A549 (cell line): ENCODE data around the gene ATP10D. TPM values are rescaled to one million over a fixed set of nuclear protein-coding genes. Genes with fewer than 3 reads are reported as not detected.

Experiments
- ATAC-seq, 2 experiments: fragments of 200-7000 bp in 1 of 2; fragments of >200 bp in 1 of 2; cut with Nextera tagmentation in 1 of 2; cut with Tn5 transposase in 1 of 2; 3 replicates each; pipeline versions ENCODE4 v1.8.0 to v1.9.1; 2018 to 2020; ENCODE audit warnings: mild to moderate bottlenecking in 1 of 2, moderate library complexity in 1 of 2
- CTCF ChIA-PET: fragments of 300-600 bp; sonication (Branson Sonifier 250); formaldehyde crosslinking; extraction: SDS; loops from one replicate; lab custom pipeline; 2021; ENCODE audit warnings: antibody characterized with exemption, inconsistent platforms; lab: Yijun Ruan, JAX
- POLR2A ChIA-PET: fragments of 350-600 bp; formaldehyde crosslinking; extraction: SDS; loops from one replicate; lab custom pipeline; 2021; ENCODE audit warnings: antibody characterized with exemption, inconsistent platforms; lab: Yijun Ruan, JAX
- DNase-seq, 2 experiments: peaks; one replicate each; pipeline versions ENCODE4 v3.0.0 to v3.0.0-alpha.2; 2011 to 2016; ENCODE audit warnings: low read depth in 1 of 2, low spot score in 1 of 2
- FAIRE-seq: peaks from 2 replicates; lab custom pipeline; 2011; peaks lifted over from hg19 to GRCh38; lab: Jason Lieb, UNC
- H3K27ac ChIP-seq, 2 experiments: fragments of >200 bp; sonication (Bioruptor Twin); formaldehyde crosslinking; 3 replicates each; pipeline ENCODE4 v1.5.1; 2016 to 2017
- H3K4me1 ChIP-seq: fragments of >200 bp; sonication (Bioruptor Twin); formaldehyde crosslinking; 3 replicates; pipeline ENCODE4 v1.6.1; 2016
- H3K4me2 ChIP-seq: fragments of >200 bp; sonication (Bioruptor Twin); formaldehyde crosslinking; 3 replicates; pipeline ENCODE4 v1.6.1; 2016
- H3K4me3 ChIP-seq: fragments of >200 bp; sonication (Bioruptor Twin); formaldehyde crosslinking; 3 replicates; pipeline ENCODE4 v1.5.1; 2016
- H3K9me3 ChIP-seq: fragments of >200 bp; sonication (Bioruptor Twin); formaldehyde crosslinking; 3 replicates; pipeline ENCODE4 v1.6.1; 2016
- CHD4 ChIP-seq: fragments of 200-600 bp; sonication (generic); IDR thresholded peaks from 2 replicates; pipeline ENCODE4 v1.6.1; 2016; ENCODE audit warnings: antibody characterized with exemption, mild to moderate bottlenecking, borderline replicate concordance
- CTCF ChIP-seq: fragments of >200 bp; sonication (Bioruptor Twin); formaldehyde crosslinking; IDR thresholded peaks from 3 replicates; pipeline ENCODE4 v1.5.1; 2016
- EHMT2 ChIP-seq: fragments of 200-600 bp; sonication (generic); IDR thresholded peaks from 2 replicates; pipeline ENCODE4 v1.6.1; 2016; ENCODE audit warnings: antibody characterized with exemption, low read depth, mild to moderate bottlenecking, moderate library complexity
- EP300 ChIP-seq, 2 experiments: fragments of >200 bp; sonication (Bioruptor Twin); formaldehyde crosslinking; IDR thresholded peaks; 2 replicates in 1 of 2; 3 replicates in 1 of 2; pipeline ENCODE4 v1.6.1; 2016 to 2017
- ESRRA ChIP-seq: fragments of 150-350 bp; IDR thresholded peaks from 2 replicates; pipeline ENCODE4 v1.6.1; 2014; ENCODE audit warnings: mild to moderate bottlenecking, low read length, borderline replicate concordance
- FOSB ChIP-seq: fragments of 250-450 bp; sonication (Bioruptor Pico); IDR thresholded peaks from 2 replicates; pipeline ENCODE4 v1.5.0; 2020; ENCODE audit warnings: mild to moderate bottlenecking, moderate library complexity
- FOSL2 ChIP-seq, 2 experiments: fragments of 450-650 bp in 1 of 2; fragments of >200 bp in 1 of 2; sonication (Bioruptor Twin) in 1 of 2; formaldehyde crosslinking; IDR thresholded peaks; 2 replicates each; pipeline versions ENCODE4 v1.5.0 to v1.6.1; 2016 to 2020; ENCODE audit warnings: mild to moderate bottlenecking in 1 of 2, moderate library complexity in 1 of 2
- FOXS1 ChIP-seq: fragments of 250-450 bp; sonication (Bioruptor Pico); IDR thresholded peaks from 2 replicates; pipeline ENCODE4 v1.5.0; 2020; ENCODE audit warnings: mild to moderate bottlenecking, moderate library complexity
- HDAC2 ChIP-seq: fragments of 200-600 bp; sonication (generic); IDR thresholded peaks from 2 replicates; pipeline ENCODE4 v1.6.1; 2016
- HOXB5 ChIP-seq: fragments of 250-450 bp; sonication (Bioruptor Pico); IDR thresholded peaks from 2 replicates; pipeline ENCODE4 v1.5.0; 2020; ENCODE audit warnings: mild to moderate bottlenecking, moderate library complexity
- JUN ChIP-seq, 2 experiments: fragments of >200 bp; sonication (Bioruptor Twin); formaldehyde crosslinking; IDR thresholded peaks; 2 replicates in 1 of 2; 3 replicates in 1 of 2; pipeline ENCODE4 v1.6.1; 2016 to 2017
- NPAS2 ChIP-seq: fragments of 250-450 bp; sonication (Bioruptor Pico); IDR thresholded peaks from 2 replicates; pipeline ENCODE4 v1.8.0; 2022; ENCODE audit warnings: mild to moderate bottlenecking, moderate library complexity, borderline replicate concordance
- RARB ChIP-seq: fragments of 250-450 bp; sonication (Bioruptor Pico); IDR thresholded peaks from 2 replicates; pipeline ENCODE4 v1.8.0; 2021; ENCODE audit warnings: mild to moderate bottlenecking, moderate library complexity
- REST ChIP-seq: fragments of 200-600 bp; sonication (generic); IDR thresholded peaks from 2 replicates; pipeline ENCODE4 v1.6.1; 2016; ENCODE audit warnings: antibody characterized with exemption, mild to moderate bottlenecking, moderate library complexity
- SREBF2 ChIP-seq: fragments of 450-650 bp; IDR thresholded peaks from 2 replicates; pipeline ENCODE4 v1.6.1; 2014; ENCODE audit warnings: mild to moderate bottlenecking, moderate library complexity
- TFCP2L1 ChIP-seq: fragments of 250-450 bp; sonication (Bioruptor Pico); IDR thresholded peaks from 2 replicates; pipeline ENCODE4 v1.5.0; 2021; ENCODE audit warnings: mild to moderate bottlenecking
- WGBS: methylation state at CpG from one replicate; pipeline ENCODE4 v1.1.6; 2017; ENCODE audit errors: missing lambda C conversion rate; 5-methylcytosine and 5-hydroxymethylcytosine counted together
- polyA plus RNA-seq, 4 experiments: library from polyadenylated mRNA; depleted of rRNA in 3 of 4; stranded (reverse); fragments of >200 nt; fragmentation: RNase III in 1 of 4; extraction: RNeasy Plus Mini Kit Qiagen cat#74134 plus additional on column Dnase treatment in 1 of 4; gene quantifications; 2 replicates in 3 of 4; 3 replicates in 1 of 4; pipeline ENCODE4 v1.2.3, GENCODE V29; 2011 to 2017
- TF ChIP-seq, protein P1 (sequence below): IDR thresholded peaks from 2 replicates; pipeline ENCODE4 v1.6.1; 2012; ENCODE audit warnings: low read depth, borderline replicate concordance
- TF ChIP-seq, protein P2 (sequence below): fragments of >200 bp; sonication (Bioruptor Twin); formaldehyde crosslinking; IDR thresholded peaks from 3 replicates; pipeline ENCODE4 v1.6.1; 2016
- TF ChIP-seq, protein P3 (sequence below): fragments of 450-650 bp; IDR thresholded peaks from 2 replicates; pipeline ENCODE4 v1.6.1; 2014; ENCODE audit warnings: antibody characterized with exemption

Gene ATP10D
- polyA plus RNA-seq, 2 of the 4 experiments (the other 2 are of a cell fraction): 2.7 to 6.8 TPM

DNA sequence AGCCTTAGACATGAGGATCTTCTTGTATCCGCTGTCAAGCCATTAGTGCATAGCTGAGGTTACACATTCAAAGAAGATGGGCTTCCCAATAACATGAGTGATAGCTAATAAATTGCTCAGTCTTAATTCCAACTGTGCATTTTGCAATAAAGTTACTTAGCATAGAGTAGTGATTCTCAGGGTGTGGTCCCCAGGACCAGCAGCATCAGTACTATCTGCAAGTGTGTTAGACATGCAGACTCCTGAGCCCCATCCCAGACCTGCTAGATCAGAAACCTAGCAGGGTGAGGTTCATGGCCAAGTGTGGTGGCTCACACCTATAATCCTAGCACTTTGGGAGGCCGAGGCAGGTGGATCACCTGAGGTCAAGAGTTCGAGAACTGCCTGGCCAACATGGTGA, 20.1 kb downstream of the ATP10D start:
- Histone ChIP-seq H3K27ac (no peak overlapping the region), H3K4me2 (no peak overlapping the region), H3K4me3 (no peak overlapping the region), H3K4me1 (no peaks in the 10 kb centered on the region), H3K9me3 (no peaks in the 10 kb centered on the region)
- TF ChIP-seq HOXB5 (CRISPR knock-in tag) (no peak), REST (no peak), SREBF2 (no peak), CTCF (no peak), RARB (CRISPR knock-in tag) (no peak), HDAC2 (no peak), FOSB (CRISPR knock-in tag) (no peak), EP300 (IDR thresholded peaks at IDR 0.05) (no peak), JUN (IDR thresholded peaks at IDR 0.05) (no peak), EHMT2 (no peak), NPAS2 (CRISPR knock-in tag) (no peak), FOXS1 (no peak), TFCP2L1 (CRISPR knock-in tag) (no peak), ESRRA (no peak), CHD4 (no peak)
- TF ChIP-seq, protein P1, sequence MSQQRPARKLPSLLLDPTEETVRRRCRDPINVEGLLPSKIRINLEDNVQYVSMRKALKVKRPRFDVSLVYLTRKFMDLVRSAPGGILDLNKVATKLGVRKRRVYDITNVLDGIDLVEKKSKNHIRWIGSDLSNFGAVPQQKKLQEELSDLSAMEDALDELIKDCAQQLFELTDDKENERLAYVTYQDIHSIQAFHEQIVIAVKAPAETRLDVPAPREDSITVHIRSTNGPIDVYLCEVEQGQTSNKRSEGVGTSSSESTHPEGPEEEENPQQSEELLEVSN: no peak
- TF ChIP-seq, protein P2, sequence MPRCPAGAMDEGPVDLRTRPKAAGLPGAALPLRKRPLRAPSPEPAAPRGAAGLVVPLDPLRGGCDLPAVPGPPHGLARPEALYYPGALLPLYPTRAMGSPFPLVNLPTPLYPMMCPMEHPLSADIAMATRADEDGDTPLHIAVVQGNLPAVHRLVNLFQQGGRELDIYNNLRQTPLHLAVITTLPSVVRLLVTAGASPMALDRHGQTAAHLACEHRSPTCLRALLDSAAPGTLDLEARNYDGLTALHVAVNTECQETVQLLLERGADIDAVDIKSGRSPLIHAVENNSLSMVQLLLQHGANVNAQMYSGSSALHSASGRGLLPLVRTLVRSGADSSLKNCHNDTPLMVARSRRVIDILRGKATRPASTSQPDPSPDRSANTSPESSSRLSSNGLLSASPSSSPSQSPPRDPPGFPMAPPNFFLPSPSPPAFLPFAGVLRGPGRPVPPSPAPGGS: no peak
- TF ChIP-seq, protein P3, sequence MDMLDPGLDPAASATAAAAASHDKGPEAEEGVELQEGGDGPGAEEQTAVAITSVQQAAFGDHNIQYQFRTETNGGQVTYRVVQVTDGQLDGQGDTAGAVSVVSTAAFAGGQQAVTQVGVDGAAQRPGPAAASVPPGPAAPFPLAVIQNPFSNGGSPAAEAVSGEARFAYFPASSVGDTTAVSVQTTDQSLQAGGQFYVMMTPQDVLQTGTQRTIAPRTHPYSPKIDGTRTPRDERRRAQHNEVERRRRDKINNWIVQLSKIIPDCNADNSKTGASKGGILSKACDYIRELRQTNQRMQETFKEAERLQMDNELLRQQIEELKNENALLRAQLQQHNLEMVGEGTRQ: no peak
- DNase-seq (no peak), ATAC-seq (no peak), FAIRE-seq (no peak)
- ChIA-PET CTCF (no interaction called here), POLR2A (no interaction called here)
- WGBS: 71% methylated on average over 2 of the region's 3 CpGs

GRCh38 chr4:47505666-47506065, 20.6 kb downstream of the ATP10D start:
- ATAC-seq (no peak), DNase-seq (no peak), FAIRE-seq (no peak)
- no peak overlapping the region for H3K27ac ChIP-seq
- no peaks in the 10 kb centered on the region for H3K9me3 ChIP-seq
- no peak overlapping the region for H3K4me3 ChIP-seq
- no peaks in the 10 kb centered on the region for H3K4me1 ChIP-seq
- ChIA-PET CTCF (no interaction called here), POLR2A (no interaction called here)
- TF ChIP-seq FOSL2 (IDR thresholded peaks at IDR 0.05) (no peak), FOSL2 (CRISPR knock-in tag; IDR thresholded peaks at IDR 0.05) (no peak), JUN (IDR thresholded peaks at IDR 0.05) (no peak), FOSB (CRISPR knock-in tag) (no peak)
- 50% methylated on average over 3 of the region's 3 CpGs for WGBS
- no peak overlapping the region for H3K4me2 ChIP-seq
